SH-SY5Y (cell line): ENCODE data around the gene CA10.

ENCODE experiments used
- GATA2 ChIP-seq: IDR thresholded peaks from 2 replicates; pipeline ENCODE4 v1.6.1; 2011; ENCODE audit warnings: mild to moderate bottlenecking, low read depth, low read length
- GATA3 ChIP-seq: IDR thresholded peaks from 2 replicates; pipeline ENCODE4 v1.6.1; 2011; ENCODE audit warnings: low read depth, mild to moderate bottlenecking, low read length, moderate library complexity

DNA sequence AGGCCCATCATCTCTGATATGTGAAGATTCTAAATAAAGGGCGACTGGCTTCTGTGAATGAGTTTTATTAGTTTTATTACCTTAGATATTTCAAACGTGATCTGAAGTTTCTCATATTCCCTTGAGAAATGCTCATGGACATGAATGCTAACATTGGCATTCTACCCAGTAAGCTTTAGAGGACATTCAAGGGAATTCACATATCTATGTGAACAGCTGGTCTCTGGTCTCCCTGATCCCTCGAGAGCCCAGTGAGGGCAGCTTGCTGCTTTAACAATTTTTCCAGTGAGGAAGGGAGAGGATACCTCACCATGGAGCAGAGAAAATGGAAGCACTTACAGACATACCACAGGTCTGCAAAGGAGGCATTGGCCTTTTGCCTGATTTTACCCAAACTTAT, 312.7 kb downstream of the CA10 start:
- TF ChIP-seq GATA2, result no peak
- no peak for TF ChIP-seq GATA3
